ENCODE results near the gene CMPK1. TPM values are rescaled to one million over a fixed set of nuclear protein-coding genes. Genes with fewer than 3 reads are reported as not detected.

Gene CMPK1
- total and polyA plus RNA-seq, 2 of the 4 experiments (the other 2 are of a cell fraction) = 23.1 to 31.9 TPM

DNA sequence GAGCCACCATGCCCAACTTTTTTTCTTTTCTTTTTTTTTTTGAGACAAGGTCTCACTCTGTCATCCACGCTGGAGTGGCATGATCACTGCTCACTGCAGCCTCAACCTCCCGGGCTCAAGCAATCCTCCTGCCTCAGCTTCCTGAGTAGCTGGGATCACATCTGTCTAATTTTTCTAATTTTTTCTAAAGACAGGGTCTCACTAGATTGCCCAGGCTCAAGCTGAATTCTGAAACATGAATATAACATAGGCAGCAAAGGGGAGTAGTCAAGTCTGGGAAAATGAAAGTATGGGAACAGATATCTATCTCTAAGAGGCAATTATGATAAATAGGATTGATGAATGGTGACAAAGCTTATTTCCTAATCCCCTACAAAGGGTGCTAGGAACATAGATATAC, 7.3 kb upstream of the CMPK1 start:
- H2BK15ac ChIP-seq (ENCODE audit: low read depth, low read length) = no peak overlapping the region
- no peaks in the 10 kb centered on the region for H3K4me1 ChIP-seq (ENCODE audit: control insufficient read depth, insufficient read depth, low read length)
- ChIA-PET CTCF (interaction anchor here (0.6 to 0.8 kb wide), 3 partner anchors 9 to 147 kb away, joined by 3 to 4 read pairs (median 3); no protein-coding TSS in a partner anchor), POLR2A (ENCODE audit: unreplicated experiment) (no interaction called here)
- H4K8ac ChIP-seq (ENCODE audit: low read depth in 2 of 2, low read length in 2 of 2) = no peak overlapping the region
- no peak overlapping the region for H3K18ac ChIP-seq (ENCODE audit: low read depth, low read length)
- no peak overlapping the region for H4K5ac ChIP-seq (ENCODE audit: low read depth, low read length)
- no peak overlapping the region for H4K91ac ChIP-seq (ENCODE audit: insufficient read depth, low read depth, low read length)
- BruUV-seq (replicated peaks) = no TSS peak
- ATAC-seq (ENCODE audit: low read depth) (no peak), DNase-seq (no peak)
- no peak overlapping the region for H2BK5ac ChIP-seq (ENCODE audit: low read depth, low read length, poor library complexity, severe bottlenecking)
- no peak overlapping the region for H3K27ac ChIP-seq (ENCODE audit: insufficient read depth, low read length)
- H3K9me1 ChIP-seq (ENCODE audit: insufficient read depth, low read length) = no peaks in the 10 kb centered on the region
- H4K20me1 ChIP-seq (ENCODE audit: insufficient read depth, low read length) = no peaks in the 10 kb centered on the region
- no peaks in the 10 kb centered on the region for H3K36me3 ChIP-seq (ENCODE audit: control insufficient read depth, insufficient read depth, low read length)
- H3K4ac ChIP-seq (ENCODE audit: low read depth, low read length) = no peak overlapping the region
- TF ChIP-seq RFX5 (IDR thresholded peaks at IDR 0.05; ENCODE audit: low read depth, low read length) (no peak), RAD21 (IDR thresholded peaks at IDR 0.05; ENCODE audit: low read length) (no peak), POLR2A (IDR thresholded peaks at IDR 0.05; ENCODE audit: low read depth, low read length) (no peak), MAFK (IDR thresholded peaks at IDR 0.05; ENCODE audit: low read depth, low read length) (no peak)
- H2AK5ac ChIP-seq (ENCODE audit: low read depth, low read length) = no peak overlapping the region
- H3K14ac ChIP-seq (replicated peaks; ENCODE audit: low read depth, low read length) = no peak overlapping the region
- H3K79me1 ChIP-seq (ENCODE audit: low read depth in 1 of 2, low read length in 2 of 2) = no peaks in the 10 kb centered on the region
- H3K27me3 ChIP-seq (ENCODE audit: control insufficient read depth, insufficient read depth, low read length) = no peaks in the 10 kb centered on the region
- no peak overlapping the region for H3K4me2 ChIP-seq (ENCODE audit: low read depth, low read length)
- no peak overlapping the region for H2AK9ac ChIP-seq (replicated peaks; ENCODE audit: low read depth, low read length, poor library complexity)
- dilution Hi-C loops (cut with HindIII; ENCODE audit: low sequenced_read_pairs, unreplicated experiment) (no loop called here), intact Hi-C loops (cut with micrococcal nuclease) (no loop called here), in situ Hi-C loops (cut with MboI; ENCODE audit: low sequenced_read_pairs) (no loop called here)
- no CpG with 5 or more reads among the region's 2 CpGs for WGBS, 2 experiments (ENCODE audit: extremely low coverage in 2 of 2, insufficient read length in 1 of 2)
- no peak overlapping the region for H3K4me3 ChIP-seq (ENCODE audit: insufficient read depth, low read depth, low read length)
- H2BK120ac ChIP-seq (ENCODE audit: low read depth, low read length) = no peak overlapping the region
- H3K56ac ChIP-seq (ENCODE audit: extremely low read depth, insufficient read depth, low read length) = no peak overlapping the region
- H2BK20ac ChIP-seq (ENCODE audit: low read depth, low read length) = no peak overlapping the region
- H3K9me3 ChIP-seq (ENCODE audit: control insufficient read depth, insufficient read depth, low read length) = no peaks in the 10 kb centered on the region
- H3K23ac ChIP-seq (ENCODE audit: low read depth, low read length) = no peak overlapping the region
- H3K9ac ChIP-seq (ENCODE audit: low read depth, low read length) = no peak overlapping the region
- H2AFZ ChIP-seq (replicated peaks; ENCODE audit: low read length, poor library complexity) = no peak overlapping the region
